Activated CD4-positive, alpha-beta T cell treated with anti-CD3 and anti-CD28 coated beads for 48 hours (primary cell): ENCODE results near the gene ACER3.
"Not testable (repeated sequence)": the region's sequence is repeated elsewhere in the genome, so short reads cannot be mapped to it uniquely, and the experiment has no call there.

Experiments
- DNase-seq: peaks from one replicate; pipeline ENCODE4 v3.0.0-alpha.2; 2020

The ACER3 gene

DNA sequence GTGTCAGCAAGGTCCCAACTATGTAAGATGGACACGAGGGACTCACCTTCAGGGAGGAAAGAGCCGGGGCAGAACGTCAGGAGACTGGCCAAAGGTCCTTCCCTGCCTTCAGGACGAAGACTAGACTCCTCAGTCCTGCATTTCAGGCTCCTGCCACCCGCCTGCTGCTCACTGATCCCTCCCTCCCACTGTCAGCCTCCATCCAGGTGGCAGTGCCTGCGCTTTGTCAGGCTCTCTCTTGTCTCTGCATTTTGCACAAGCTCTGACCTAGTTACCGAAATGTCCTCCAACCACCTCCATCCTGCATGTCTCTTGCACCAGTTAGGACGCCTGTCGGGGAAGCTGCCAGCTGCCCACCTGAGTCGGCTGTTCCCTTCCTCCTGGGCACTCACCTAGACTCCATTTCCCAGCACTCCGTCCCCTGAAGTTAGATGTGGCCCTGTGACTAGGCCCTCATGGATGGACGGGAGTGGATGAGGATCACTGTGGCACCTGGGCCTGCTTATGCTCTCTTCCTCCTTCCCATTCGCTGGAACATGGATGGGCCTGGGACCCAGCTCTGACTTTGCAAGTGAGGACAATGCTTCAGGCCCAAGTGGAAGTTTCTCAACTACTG lies 181.5 kb downstream of the ACER3 start:
- DNase-seq = no peak

DNA sequence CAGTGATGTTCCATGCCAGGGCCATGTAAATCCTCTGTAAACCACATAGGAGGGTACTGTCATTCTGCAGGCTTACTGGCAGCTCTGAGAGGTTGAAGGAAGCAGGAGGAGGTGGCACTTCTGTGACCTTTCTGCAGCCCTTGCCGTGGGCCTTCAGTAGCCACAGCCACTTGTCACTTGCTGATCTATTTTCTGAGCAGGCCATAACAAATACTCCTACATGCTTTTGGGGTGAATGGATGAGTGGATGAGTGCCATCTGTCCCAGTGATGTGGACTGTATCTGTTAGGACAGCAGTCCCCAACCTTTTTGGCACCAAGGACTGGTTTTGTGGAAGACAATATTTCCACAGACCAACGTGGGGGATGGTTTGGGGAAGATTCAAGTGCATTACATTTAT lies 183.6 kb downstream of the ACER3 start:
- no peak for DNase-seq

DNA sequence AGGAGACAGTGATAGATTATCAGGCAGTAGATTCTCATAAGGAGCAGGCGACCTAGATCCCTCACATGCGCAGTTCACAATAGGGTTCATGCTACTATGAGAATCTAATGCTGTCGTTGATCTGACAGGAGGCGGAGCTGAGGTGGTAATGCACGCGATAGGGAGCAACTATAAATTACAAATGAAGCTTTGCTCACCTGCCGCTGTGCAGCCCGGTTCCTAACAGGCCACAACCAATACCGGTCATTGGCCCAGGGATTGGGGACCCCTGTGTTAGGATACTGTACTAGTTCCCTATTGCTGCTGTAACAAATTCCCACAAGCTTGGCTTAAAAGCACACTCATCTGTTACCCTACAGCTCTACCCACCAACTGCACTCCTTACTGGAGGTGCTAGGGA lies 184.2 kb downstream of the ACER3 start:
- no peak for DNase-seq

DNA sequence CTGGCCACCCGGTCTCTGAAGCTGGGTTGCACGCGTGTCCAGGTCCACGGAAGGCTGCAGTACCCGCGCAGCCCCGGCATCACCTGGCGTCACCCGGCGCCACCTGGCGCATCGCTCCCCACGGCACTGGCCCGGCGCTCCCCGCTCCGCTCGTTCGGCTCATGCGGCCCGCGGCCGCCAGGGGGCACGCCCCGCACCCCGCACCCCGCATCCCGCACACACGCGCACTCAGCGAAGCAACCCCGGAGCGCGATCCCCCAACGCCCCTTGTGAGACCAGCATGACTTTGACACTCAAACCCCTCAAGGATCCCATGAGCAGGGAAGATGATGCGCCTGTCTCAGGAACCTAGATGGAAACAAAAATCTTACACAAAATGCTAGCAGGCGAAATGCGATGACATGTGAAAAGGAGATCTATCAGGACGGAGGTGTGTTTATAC lies 185.4 kb downstream of the ACER3 start:
- DNase-seq = peak; percentile 76

DNA sequence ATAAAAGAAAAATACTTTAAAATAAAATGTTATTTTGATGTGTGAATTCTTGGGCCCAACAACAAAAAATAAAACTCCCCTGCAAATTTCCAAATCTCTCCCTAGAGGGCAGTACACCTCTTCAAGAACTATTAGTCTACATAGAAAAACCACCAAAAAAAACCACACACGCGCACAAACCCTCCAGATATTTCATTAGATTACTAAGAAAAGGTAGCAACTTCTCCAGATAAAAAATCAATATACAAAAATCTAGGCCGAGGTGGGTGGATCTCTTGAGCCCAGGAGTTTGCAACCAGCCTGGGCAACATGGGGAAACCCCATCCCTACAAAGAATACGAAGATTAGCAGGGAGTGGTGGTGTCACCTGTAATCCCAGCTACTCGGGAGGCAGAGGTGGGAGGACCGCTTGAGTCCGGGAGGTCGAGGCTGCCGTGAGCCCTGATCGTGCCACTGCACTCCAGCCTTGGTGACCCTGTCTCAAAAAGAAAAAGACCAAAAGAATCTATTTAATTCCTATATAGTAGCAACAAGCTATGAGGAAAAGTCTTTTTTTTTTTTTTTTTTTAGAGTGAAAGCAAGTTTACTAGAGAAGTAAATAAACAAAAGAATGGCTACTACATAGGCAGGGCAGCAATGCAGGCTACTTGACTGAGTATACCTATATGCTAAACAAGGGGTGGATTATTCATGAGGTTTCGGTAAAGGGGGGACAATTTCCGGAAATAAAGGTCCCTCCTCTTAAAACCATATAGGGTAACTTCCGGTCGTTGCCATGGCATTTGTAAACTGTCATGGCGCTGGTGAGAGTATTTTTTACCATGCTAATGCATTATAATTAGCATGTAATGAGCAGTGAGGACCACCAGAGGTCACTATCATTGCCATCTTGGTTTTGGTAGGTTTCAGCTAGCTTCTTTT lies 186.5 kb downstream of the ACER3 start:
- peak; percentile 78 for DNase-seq

DNA sequence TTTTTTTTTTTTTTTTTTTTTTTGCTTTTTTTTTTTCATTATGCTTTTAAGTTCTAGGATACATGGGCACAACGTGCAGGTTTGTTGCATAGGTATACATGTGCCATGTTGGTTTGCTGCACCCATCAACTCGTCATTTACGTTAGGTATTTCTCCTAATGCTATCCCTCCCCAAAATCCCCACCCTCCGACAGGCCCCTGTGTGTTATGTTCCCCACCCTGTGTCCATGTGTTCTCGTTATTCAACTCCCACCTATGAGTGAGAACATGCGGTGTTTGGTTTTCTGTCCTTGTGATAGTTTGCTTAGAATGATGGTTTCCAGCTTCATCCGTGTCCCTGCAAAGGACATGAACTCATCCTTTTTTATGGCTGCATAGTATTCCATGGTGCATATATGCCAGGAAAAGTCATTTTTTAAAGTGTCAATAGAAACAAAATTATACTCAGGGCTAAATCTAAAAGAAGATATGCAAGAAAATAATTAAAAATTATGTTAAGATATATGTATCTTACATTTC lies 187.3 kb downstream of the ACER3 start:
- not testable (repeated sequence) for DNase-seq

DNA sequence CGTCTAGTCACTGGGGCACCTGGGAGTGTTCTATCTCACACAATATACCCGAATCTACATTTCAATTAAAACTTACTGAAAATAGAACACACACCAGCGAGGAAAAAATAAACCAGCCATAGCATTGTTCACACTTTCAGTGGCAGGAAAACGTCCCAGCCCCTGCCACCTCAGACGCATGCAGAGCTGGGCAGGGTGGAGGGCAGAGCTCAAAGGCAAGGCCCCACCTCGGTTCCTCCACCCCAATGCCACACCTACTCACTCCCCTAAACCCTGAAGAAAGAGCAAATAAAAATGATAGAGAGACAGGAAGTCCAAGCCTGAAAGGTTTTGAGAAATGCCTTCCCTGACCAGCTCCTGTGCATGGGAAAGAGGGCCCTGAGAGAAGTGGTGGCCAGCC lies 188.3 kb downstream of the ACER3 start:
- DNase-seq = no peak

DNA sequence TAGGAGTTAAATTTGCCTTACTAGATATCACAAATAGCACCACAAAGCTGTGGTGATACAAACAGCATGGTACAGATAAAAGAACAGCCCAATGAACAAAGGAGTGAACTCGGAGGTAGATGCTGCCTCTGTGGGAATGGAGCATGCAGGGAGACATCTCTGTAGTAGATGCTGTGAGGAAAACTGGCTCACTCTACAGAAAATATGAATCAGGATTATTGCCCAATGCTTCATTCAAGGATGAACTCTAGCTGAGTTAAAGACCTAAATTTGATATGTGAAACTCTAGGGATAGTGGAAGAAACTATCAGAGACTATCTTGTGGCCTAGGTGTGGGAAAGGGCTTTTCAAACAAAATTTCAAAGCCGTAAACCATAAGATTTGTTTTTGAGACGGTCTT lies 190.8 kb downstream of the ACER3 start:
- DNase-seq = no peak

DNA sequence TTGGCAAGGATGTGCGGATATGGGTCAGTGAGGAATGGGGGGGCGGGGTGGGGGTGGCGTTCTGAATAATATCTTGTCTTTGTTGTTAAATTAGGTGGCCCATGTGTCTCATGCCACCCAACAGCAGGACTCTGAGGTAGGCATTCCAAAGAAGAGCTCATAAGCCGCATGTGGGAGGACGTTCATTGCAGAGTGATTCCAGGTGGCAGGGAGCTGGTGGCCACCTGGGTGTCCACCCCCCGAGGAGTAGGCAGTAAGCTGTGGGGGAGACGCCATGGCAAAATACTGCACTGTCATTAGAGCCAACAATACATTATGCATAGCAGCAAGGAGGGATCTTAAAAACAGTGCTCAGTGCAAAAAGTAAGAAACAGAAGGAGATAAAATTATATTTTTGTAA lies 191.8 kb downstream of the ACER3 start:
- no peak for DNase-seq

DNA sequence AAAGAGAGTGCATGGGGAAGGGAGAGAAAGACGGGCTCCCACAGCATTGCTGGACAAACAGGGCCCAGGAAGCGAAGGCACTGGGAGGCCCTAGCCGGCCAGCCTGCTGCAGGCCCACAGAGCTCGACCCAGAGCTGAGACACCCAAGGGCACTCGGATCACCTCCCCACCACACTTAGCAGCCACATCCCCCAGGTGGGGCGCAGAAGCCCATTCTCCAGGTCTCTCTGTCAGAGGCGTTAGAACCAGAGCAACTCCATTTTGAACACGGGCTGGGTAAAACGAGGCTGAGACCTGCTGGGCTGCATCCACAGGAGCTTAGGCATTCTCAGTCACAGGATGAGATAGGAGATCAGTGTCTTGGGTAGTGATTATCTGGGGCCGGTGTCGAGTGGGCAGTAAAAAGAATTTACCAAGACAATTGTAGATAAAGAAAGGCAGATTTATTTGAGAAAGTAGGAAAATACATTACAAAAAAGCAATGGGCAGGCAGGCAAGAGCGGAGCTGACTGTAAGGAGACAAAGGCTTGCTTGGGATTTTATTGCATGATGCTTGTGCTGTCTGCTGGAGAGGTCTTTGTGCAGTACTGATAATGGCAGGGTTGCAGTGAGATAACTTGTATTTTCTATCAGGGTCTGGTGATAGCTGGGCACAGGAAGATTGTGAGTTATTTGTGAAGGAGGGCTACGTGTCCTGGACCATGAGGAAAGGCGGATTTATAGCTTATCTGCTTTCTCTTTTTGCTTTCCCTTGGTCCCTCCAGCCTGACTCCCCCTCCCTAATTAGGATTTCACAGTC lies 192.7 kb downstream of the ACER3 start:
- no peak for DNase-seq

DNA sequence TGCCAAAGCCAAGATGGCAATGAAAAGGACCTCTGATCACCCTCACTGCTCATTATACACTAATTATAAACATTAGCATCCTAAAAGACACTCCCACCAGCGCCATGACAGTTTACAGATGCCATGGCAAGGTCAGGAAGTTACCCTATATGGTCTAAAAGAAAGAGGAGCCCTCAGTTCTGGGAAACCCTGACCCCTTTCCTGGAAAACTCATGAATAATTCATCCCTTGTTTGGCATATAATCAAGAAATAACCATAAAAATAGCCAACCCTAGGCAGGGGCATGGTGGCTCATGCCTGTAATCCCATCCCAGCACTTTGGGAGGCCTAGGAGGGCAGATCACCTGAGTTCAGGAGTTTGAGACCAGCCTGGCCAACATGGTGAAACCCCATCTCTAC lies 193.4 kb downstream of the ACER3 start:
- no peak for DNase-seq

DNA sequence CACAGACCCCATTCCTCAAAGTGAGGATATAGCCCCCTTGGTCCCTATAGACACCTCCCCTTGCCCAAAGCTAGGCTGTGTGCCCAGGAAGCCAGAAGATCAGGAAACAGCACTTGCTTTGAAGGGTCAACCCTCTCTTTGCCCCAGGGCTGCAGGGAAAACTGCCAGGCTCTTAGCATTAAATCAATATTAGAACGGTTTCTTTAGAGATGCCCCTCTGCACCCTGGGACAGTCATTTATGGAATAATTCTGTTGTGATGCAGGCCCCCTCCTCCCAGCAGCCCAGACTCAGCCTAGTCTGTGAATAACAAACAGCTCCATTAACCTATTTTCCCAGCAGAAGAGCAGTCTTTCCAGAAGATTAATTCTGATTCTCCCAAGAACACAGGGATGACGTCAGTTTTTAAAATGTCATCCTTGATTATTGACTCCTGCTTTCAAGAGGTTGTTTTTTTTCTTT lies 194.4 kb downstream of the ACER3 start:
- DNase-seq = no peak

DNA sequence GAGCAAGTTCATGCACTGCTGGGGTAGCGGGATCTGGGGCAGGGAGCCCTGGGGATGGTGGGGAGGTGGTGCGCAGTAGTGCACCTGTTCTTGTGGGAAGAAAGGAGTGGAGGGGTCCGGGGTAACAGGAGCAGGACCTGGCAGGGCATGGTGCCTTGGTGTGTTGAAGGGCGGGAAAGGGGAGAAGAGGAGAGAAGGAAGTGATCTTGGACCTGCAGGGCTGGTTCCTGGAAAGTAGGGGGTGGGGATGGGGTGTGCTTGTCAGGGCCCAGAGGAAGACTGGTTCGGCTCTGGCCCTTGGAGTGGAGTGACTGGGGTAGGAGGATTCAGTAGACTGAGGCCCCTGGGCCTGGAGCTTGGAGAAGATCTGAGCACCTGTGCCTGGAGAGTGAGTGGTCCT lies 195.2 kb downstream of the ACER3 start:
- no peak for DNase-seq

DNA sequence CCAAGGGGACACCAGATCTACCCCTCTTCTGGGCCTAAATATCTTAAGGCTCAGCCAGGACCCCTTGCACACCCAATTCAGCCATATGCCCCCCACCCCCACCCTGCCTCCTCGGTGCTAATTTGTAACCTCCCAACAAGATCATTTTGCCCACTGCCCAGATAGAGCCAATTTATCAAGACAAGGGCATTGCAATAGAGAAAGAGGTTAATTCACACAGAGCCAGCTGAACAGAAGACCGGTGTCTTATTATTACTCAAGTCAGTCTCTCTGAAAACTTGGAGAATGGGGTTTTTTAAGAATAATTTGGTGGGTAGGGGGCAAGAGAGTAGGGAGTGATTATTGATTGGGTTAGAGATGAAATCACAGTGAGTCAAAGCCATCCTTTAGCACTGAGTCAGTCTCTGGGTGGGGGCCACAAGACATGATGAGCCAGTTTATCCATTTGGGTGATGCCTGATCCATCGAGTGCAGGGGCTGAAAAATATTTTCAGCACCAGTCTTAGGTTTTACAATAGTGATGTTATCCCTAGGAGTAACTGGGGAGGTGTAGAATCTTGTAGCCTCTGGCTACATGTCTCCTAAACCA lies 196.2 kb downstream of the ACER3 start:
- no peak for DNase-seq

DNA sequence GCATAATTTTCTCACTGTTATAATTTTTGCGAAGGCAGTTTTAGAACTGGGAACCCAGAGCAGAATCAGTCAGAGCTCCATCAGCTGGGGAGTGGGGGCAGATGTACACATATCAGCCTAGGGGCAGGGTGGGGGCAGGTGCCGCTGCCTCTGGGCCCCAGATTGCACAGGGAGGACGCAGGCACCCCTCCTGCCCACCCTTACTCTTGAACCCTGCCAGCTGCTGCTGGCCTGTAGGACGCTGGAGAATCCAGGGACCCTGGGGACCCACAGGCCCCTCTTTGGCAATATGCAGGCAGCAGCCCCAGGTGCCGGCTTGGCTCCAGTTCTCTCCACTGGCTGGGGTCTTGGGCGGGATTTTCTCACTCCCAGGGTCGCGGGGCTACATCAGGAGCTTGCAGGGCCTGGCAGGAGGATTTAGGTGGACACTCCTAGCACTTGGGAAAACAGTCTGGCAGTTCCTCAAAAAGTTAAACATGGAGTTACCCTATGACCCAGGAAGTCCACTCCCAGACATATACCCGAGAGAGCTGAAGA lies 197.3 kb downstream of the ACER3 start:
- no peak for DNase-seq

DNA sequence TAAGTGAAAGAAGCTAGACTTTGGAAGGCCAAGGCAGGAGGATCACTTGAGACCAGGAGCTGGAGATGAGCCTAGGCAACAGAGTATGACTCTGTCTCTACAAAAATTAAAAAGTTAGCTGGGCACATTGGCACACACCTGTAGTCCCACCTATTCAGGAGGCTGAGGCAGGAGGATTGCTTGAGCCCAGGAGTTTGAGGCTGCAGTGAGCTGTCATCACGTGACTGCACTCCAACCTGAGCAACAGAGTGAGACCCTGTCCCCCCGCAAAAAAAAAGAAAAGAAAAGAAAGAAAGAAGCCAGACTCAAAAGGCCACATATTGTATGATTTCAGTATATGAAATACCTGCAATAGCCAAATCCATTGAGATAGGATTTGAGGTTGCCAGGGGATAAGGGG lies 198.2 kb downstream of the ACER3 start:
- no peak for DNase-seq

DNA sequence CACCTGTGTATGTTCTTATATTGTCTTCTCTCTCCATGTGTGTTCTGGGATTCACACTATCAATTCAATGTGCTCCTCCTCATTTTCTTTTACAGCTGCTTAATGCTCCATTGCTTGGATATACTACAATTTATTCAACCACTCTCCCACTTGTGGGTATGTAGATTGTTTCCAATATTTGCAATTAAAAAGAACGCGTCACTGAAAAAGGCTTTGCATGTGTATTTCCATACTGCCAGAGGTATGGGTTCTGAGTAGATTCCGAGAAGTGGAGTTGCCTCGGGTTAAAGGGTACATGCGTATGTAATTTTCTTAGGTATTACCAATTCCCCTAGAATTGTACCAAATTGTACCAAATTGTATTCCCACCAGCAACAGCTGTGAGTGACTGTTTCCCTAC lies 199.1 kb downstream of the ACER3 start:
- no peak for DNase-seq

DNA sequence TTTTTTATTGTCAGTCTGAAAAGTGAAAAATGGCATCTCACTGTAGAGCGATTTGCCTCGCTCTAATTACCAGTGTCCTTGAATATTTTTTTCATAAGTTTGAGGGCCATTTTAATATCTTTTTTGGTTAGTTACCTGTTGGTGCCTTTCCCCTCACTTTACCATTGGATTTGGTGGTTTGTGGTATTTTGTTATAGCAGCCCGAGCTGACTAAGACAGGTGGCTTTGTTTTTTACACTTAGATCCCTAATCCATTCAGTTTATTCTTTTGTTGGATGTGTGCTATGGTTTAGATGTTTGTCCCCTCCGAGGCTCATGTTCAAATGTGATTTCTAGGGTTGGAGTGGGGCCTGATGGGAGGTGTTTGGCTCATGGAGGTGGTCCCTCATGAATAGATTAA lies 199.5 kb downstream of the ACER3 start:
- no peak for DNase-seq

DNA sequence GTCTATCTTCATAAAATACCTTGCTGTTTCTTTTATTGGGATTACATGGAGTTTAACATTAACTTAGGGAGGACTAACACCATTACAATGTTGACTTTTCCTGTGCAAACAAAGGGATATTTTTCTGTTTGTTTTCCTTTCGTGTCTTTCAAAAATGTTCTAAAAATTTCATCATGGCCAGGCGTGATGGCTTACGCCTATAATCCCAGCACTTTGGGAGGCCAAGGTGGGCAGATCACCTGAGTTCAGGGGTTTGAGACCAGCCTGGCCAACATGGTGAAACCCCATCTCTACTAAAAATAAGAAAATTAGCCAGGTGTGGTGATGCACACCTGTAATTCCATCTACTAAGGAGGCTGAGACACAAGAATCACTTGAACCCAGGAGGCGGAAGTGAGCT lies 200.5 kb downstream of the ACER3 start:
- DNase-seq = not testable (repeated sequence)

DNA sequence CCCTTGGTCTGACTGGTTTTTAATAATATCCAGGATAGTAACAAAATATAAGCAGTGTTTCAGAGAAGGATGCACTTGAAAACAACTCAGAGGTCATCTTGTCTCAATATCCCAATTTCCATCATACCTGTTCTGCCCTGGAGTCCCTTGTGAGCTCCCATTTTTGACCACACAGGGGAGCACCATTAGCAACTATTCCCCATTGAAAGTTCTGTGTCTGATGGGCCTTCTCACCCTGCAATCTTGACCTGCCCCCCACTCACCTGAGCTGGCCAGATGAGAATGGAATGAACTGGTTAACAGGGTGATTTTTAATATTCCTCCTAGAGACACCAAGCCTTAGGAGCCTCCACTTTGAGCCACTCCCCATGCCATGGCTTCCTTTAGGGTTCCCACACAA lies 202.2 kb downstream of the ACER3 start:
- no peak for DNase-seq

DNA sequence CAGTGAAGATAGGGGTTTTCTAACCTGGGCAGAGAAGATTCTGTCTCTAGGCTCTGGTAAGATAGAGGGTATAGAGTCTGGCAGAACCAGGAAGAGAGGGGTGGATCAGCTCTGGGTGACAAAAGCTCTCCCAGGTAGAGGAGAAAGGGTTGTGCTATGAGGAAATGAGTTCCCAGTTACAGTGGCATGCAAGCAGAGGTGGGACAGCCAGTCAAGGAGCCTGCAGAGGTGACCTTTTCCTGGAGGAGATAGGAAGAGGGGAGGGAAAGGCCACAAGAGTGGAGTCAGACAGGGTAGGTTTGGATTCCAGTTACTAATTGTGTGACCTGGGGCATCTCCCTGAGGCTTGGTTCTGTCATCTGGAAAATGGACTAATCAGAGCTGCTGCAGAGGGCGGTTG lies 202.7 kb downstream of the ACER3 start:
- DNase-seq = no peak

DNA sequence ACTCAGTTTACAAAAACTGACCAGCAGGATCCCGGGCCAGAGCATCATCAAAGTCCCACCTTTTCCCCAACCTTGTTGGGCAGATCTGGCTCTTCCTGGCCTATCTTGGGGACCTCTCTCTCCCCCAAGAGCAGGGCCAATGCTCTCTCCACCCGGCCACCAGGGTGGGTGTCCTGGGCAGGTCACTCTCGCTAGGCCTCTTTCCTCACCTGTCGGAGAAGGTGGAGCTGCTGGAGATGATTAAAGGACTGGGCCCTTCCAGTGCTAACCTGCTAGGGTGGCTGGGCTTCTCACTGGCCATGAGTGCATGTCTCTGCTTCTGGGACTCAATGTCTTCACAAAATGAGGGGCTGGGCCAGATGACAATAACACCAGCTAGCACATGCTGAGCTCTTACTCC lies 203.1 kb downstream of the ACER3 start:
- no peak for DNase-seq
